HG03439 (cell line): Measurements from ENCODE around the gene MYH6.

Experiments used
- ATAC-seq: cut with Tn5 transposase; IDR thresholded peaks from one replicate; pipeline ENCODE4 v1.9.1; 2021; ENCODE audit warnings: mild to moderate bottlenecking, moderate library complexity; ENCODE audit not compliant: unreplicated experiment

The MYH6 gene

DNA sequence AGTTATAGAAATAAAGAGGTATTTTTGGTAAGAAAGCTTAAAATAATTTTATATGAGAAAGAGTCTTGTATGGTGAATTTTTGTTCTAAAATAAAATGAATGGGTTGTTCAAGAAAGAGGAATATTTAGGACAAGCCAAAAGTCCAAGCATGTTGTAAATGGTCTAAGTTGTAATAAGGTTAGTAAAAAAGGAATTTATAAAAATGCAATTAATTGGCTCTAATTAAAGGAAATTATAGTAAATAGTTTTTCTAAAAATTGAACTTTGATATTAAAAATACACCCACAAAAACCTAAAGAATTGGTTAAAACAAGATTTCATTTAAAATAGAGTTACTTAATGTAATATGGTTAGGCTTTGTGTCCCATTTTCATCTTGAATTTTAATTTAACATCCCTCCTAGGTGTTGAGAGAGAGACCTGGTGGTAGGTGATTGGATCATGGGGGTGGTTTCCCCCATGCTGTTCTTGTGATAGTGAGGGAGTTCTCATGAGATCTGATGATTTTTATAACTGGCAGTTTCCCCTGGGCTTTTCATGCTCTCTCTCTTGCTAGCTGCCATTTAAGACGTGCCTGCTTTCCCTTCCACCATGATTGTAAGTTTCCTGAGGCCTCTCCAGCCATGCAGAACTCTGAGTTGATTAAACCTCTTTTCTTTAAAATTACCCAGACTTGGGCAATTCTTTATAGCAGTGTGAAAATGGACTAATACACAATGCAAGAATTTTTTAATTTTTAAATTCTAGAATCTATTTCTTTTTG is 68.4 kb downstream of the MYH6 start:
- ATAC-seq, result no peak

DNA sequence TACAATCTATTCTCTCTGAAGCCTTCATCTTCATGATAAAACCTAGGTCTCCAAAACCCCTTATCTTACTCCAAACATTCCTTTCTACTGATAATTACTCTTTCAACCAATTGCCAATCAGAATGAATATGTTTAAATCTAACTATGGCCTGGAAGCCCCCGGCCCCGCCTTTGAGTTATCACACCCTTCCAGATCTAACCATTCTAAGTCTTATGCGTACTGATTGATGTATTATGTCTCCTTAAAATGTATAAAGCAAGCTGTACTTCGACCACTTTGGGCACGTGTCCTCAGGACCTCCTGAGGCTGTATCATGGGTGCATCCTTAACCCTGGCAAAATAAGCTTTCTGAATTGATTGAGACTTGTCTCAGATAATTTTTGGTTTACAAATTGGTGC is 72.5 kb downstream of the MYH6 start:
- ATAC-seq, result no peak
